ENCODE measurements around the gene ATE1. TPM values are rescaled to one million over a fixed set of nuclear protein-coding genes. Genes with fewer than 3 reads are reported as not detected.

The ATE1 gene
- total RNA-seq, 1 experiment from 2014 or later = 39.2 TPM

- ChIA-PET CTCF (no interaction called here), RAD21 (ENCODE audit: low non-redundant PET in 1 of 2, low total read pairs in 2 of 2, uncharacterized antibody in 2 of 2, unreplicated experiment in 2 of 2) (no interaction called here), POLR2A (interaction anchor here (1.3 kb wide), 1 partner anchor 21 kb away, joined by 4 read pairs; the partner anchor contains the start of gene ATE1)
- Histone ChIP-seq H3K27ac (ENCODE audit: low read depth, low read length) (no peak overlapping the region), H3K36me3 (ENCODE audit: control insufficient read depth in 1 of 2, insufficient read depth in 2 of 2, low read length in 2 of 2) (no peaks in the 10 kb centered on the region), H3K9ac (ENCODE audit: low read length) (no peak overlapping the region), H3K4me3 (replicated peaks in 1 of 2; ENCODE audit: low read depth in 1 of 2, low read length in 2 of 2) (no peak overlapping the region), H3K9me3 (ENCODE audit: control insufficient read depth in 1 of 2, insufficient read depth in 1 of 2, low read depth in 1 of 2, low read length in 2 of 2) (no peaks in the 10 kb centered on the region), H3K4me1 (ENCODE audit: control insufficient read depth in 1 of 2, insufficient read depth in 2 of 2, low read length in 2 of 2) (no peaks in the 10 kb centered on the region), H3K9me2 (ENCODE audit: insufficient read depth) (no peaks in the 10 kb centered on the region), H3K79me2 (ENCODE audit: insufficient read depth, low read length) (no peaks in the 10 kb centered on the region), H2AFZ (ENCODE audit: low read depth, low read length, poor library complexity, severe bottlenecking) (no peak overlapping the region), H4K20me1 (ENCODE audit: insufficient read depth) (no peaks in the 10 kb centered on the region), H3K27me3 (ENCODE audit: insufficient read depth, low read length) (no peaks in the 10 kb centered on the region), H3K4me2 (ENCODE audit: low read length) (no peak overlapping the region)
- TF ChIP-seq SRF (IDR thresholded peaks at IDR 0.05; ENCODE audit: low read depth) (no peak), JUND (IDR thresholded peaks at IDR 0.05) (no peak), CTCF (IDR thresholded peaks at IDR 0.05 in 2 of 3, conservative IDR thresholded peaks at IDR 0.05 in 1 of 3; ENCODE audit: borderline replicate concordance in 1 of 3, insufficient read depth in 1 of 3, low read depth in 2 of 3, low read length in 2 of 3) (no peak), EZH2 (IDR thresholded peaks at IDR 0.05) (no peak), RAD21 (IDR thresholded peaks at IDR 0.05; ENCODE audit: low read depth) (no peak), ZNF274 (IDR thresholded peaks at IDR 0.05; ENCODE audit: low read depth, low read length) (no peak), MAX (IDR thresholded peaks at IDR 0.05) (no peak), ELF1 (IDR thresholded peaks at IDR 0.05; ENCODE audit: borderline replicate concordance, low read depth) (no peak), REST (IDR thresholded peaks at IDR 0.05; ENCODE audit: low read depth) (no peak), ATF3 (IDR thresholded peaks at IDR 0.05) (no peak), EGR1 (IDR thresholded peaks at IDR 0.05; ENCODE audit: low read depth) (no peak), ZBTB33 (IDR thresholded peaks at IDR 0.05; ENCODE audit: extremely low read depth, insufficient replicate concordance, low read length) (no peak), TCF7L2 (IDR thresholded peaks at IDR 0.05; ENCODE audit: borderline replicate concordance, extremely low read depth, insufficient read depth, insufficient read length) (no peak), SP1 (IDR thresholded peaks at IDR 0.05; ENCODE audit: low read depth) (no peak), SIN3A (IDR thresholded peaks at IDR 0.05; ENCODE audit: low read depth) (no peak), POLR2AphosphoS5 (IDR thresholded peaks at IDR 0.05; ENCODE audit: low read depth, low read length) (no peak), FOSL1 (IDR thresholded peaks at IDR 0.05; ENCODE audit: low read depth) (no peak), ZFX (IDR thresholded peaks at IDR 0.05) (no peak)
- no TSS peak for BruUV-seq (replicated peaks)
- ATAC-seq (no peak), DNase-seq (ENCODE audit: low read depth, low spot score) (no peak)
- intact Hi-C loops (cut with micrococcal nuclease) = no loop called here
Measured at GRCh38 chr10:121949049-121949448, 21.2 kb upstream of the ATE1 start.

Data from HCT116 (cell line).